Measurements from ENCODE around the gene FBXL3.
A peak's percentile ranks its signal among the peaks of the same experiment; 100 is the strongest.
"Not testable (repeated sequence)": the region's sequence is repeated elsewhere in the genome, so short reads cannot be mapped to it uniquely, and the experiment has no call there.

Gene FBXL3

GRCh38 chr13:77026255-77026860, 601 bp downstream of the FBXL3 start:
- DNase-seq, result peak; percentile 26

- no peak for DNase-seq
Observed at GRCh38 chr13:77022341-77022740, 4.6 kb downstream of the FBXL3 start.

GRCh38 chr13:77019756-77020155, 7.2 kb downstream of the FBXL3 start:
- DNase-seq, result no peak

- no peak for DNase-seq
Observed at GRCh38 chr13:77016888-77017623, 9.9 kb downstream of the FBXL3 start.

- no peak for DNase-seq
Observed at GRCh38 chr13:77016251-77016812, 10.6 kb downstream of the FBXL3 start.

- DNase-seq, result no peak
Observed at GRCh38 chr13:77014906-77015685, 11.9 kb downstream of the FBXL3 start.

GRCh38 chr13:77013853-77014542, 13.0 kb downstream of the FBXL3 start:
- no peak for DNase-seq

GRCh38 chr13:77009719-77010118, 17.2 kb downstream of the FBXL3 start:
- not testable (repeated sequence) for DNase-seq

GRCh38 chr13:77009011-77009410, 17.9 kb downstream of the FBXL3 start:
- DNase-seq, result no peak

GRCh38 chr13:77008337-77008736, 18.6 kb downstream of the FBXL3 start:
- DNase-seq, result not testable (repeated sequence)

- no peak for DNase-seq
Observed at GRCh38 chr13:77002590-77003190, 24.3 kb downstream of the FBXL3 start.

- DNase-seq, result no peak
Observed at GRCh38 chr13:77001963-77002587, 24.9 kb downstream of the FBXL3 start.

GRCh38 chr13:77001540-77001939, 25.4 kb downstream of the FBXL3 start:
- DNase-seq, result no peak

- no peak for DNase-seq
Observed at GRCh38 chr13:77000475-77000874, 26.5 kb downstream of the FBXL3 start.

GRCh38 chr13:76994281-76994680, 32.7 kb downstream of the FBXL3 start:
- no peak for DNase-seq

GRCh38 chr13:76993473-76993872, 33.5 kb downstream of the FBXL3 start:
- DNase-seq, result no peak

GRCh38 chr13:76993021-76993420, 33.9 kb downstream of the FBXL3 start:
- DNase-seq, result no peak

- DNase-seq, result no peak
Observed at GRCh38 chr13:76992548-76993001, 34.4 kb downstream of the FBXL3 start.

- peak; percentile 68 for DNase-seq
Observed at GRCh38 chr13:76991796-76992547, 35.0 kb downstream of the FBXL3 start, which contains the start of gene CLN5. Gene CLN5 (plus strand): TSS chr13:76992081. CDS start chr13:76992099, 18 bp downstream.

GRCh38 chr13:76991432-76991795, 35.5 kb downstream of the FBXL3 start:
- no peak for DNase-seq

- DNase-seq, result no peak
Observed at GRCh38 chr13:76983676-76984075, 43.3 kb downstream of the FBXL3 start.
